Nucleus accumbens (tissue), 56 donors: ENCODE data around the gene SPDL1.
A peak's percentile ranks its signal among the peaks of the same experiment; 100 is the strongest.

ENCODE experiments used
- DNase-seq, 56 donors: peaks; one replicate each; lab custom pipeline; 2025; lab: John Stamatoyannopoulos, UW

The SPDL1 gene

DNA sequence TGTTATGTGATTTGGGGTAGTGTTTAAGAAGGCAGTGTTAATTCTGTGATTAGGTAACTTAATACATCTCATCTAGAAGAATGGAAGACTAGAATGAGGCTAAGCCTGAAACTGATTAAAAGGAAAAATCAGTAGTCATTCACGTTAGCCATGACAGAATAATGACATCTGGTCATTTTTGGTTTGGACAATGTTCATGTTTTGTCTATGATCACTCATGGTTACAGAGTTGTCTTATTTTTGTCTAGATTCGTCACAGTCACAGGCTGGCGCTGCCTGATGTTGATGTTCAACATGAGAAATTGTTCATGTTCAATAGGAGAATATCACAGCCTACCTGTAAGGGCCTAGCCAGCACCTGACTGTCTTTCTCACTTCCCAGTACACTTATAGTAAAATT, 44.0 kb downstream of the SPDL1 start:
- no peak for DNase-seq

DNA sequence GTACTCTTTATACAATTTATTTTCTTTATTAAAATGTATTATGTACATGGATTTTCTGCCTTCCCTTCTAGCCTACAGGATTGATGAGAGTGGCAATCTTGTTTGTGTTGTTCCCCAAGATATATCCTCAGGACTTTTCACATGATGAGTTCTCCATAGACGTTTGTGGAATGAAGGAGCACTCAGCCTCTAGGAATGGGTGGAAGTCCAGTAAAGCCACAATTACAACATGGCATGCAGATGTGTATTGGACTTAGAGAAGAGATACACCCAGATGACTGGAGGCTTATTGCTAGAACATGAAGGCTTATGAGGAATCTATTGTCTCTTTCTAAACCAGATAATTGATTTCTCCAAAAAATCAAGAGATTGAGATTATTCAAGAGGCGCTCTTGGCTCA, 45.3 kb downstream of the SPDL1 start:
- no peak for DNase-seq

DNA sequence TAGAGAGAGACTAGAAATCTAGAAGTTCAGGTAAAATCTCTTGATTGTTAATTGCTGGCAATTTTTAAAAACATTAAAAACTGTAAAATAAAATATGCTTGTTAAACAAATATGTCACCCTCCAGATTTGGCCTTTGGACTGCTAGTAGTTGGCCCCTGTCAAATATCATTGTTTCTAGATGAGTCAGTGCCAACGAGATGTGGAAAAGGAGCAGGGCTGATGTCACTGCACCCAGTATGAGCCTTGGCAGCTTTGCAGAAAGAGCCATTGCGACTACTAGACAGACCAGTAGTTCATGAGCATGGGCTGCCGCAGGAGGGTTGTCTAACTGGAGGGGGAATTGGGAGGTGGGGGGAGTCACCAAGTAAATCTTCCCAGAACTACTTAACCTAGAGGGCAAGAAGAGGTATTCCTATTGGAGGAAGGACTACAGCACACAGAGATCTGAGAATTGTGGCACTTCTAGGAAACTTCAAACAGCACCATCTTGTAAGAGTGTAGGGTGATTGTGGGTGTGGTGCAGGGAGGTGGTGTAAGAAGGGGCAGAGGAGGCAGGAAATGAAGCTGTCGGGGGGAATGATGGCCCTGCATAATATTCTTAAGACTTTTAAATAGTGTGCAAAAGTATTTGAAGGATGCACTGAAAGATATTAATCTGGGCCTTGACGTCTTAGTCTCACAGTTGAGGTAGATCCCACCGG, 46.4 kb downstream of the SPDL1 start:
- DNase-seq, result no peak

DNA sequence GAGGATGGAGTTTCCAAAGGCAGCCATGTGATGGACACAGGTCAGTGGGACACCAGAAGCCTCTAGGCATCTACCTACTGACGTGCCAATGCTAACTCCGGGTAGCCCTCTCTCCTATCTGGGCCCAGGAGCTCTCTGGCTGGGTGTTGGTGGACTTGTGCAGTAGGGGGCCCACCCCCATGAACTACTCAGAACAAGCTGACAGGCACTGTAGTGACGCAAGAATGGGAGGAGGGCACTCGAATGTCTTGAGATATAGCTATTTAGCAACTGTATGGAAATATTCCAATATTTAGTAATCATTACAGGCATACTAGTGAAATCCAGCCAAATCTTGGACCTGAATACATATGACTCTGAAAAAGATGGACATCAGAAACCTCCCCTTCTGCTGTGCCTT, 47.8 kb downstream of the SPDL1 start:
- DNase-seq, result no peak

DNA sequence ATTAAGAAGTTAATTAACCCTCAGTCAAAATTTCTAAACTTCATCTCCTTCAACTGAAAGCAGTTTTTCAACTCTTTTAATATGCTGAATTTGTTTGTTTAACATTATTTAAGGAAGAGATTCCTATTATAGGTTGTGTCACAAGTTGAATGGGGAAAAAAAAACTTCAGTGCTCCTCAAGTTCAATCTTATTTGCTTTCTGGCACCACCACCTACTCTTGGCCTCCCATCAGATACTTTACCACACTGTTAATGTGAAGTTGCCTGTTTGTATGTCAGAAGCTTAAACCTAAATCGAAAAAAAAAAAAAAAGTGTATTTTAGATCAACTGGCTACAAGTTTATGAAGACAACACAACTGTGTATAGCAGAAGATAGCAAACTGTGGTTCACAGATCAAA, 49.4 kb downstream of the SPDL1 start:
- DNase-seq, result no peak

DNA sequence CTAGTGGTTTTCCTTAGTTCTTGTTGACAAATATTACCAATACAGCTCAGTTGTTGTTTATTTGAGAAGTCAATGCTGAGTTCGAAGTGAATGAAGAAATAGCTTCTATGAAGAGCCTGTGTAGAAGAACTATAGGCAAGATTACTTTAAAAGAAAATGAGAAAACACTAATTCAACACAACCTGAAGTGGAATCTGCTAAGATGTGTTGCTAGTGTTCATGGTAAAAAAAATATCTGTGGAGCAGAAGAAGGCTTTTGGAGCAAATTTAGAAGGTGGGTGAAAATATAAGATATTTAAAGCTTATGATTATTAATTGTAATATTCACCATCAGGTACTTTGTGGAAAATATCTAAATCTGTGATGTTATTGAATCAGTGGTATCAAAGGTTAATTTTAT, 51.0 kb downstream of the SPDL1 start:
- no peak for DNase-seq

DNA sequence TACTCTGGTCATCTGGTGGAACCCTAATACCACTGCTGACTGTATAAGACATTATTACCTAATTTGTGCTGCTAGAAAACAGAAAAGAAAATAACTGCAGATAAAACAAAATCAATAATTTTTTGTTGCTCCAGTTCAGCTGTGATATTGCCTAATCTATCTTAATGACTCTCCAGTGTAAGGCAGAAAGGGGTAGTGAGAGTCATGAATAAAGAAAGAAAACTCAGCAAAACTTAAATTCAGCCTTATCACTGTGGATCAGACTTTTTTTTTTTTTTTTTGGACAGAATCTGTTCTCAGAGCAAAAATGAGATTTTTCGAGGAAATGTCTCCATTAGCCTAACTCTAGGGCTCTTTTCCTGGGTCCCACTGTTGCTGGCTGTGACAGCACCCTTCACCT, 52.4 kb downstream of the SPDL1 start:
- DNase-seq, result no peak

DNA sequence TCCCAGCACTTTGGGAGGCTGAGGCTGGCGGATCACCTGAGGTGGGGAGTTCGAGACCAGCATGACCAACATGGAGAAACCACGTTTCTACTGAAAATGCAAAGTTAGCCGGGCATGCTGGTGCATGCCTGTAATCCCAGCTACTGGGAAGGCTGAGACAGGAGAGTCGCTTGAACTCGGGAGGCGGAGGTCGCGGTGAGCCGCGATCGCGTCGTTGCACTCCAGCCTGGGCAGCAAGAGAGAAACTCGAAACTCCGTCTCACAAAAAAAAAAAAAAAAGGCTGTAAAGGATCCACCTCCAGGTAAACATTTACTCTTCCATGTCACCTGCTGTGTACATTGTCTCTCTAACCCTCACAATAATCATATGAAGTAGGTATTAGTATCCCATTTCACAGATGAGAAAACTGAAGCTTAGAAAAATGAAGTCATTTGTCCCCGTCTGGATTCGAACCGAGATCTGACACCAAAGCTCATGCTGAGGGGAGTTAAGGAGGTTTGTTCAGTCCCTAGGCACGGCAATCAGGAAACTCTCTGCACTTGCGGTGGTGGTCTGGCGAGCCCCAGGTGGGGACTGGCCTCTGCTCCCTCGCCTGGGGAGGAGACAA, 53.0 kb downstream of the SPDL1 start:
- no peak for DNase-seq

DNA sequence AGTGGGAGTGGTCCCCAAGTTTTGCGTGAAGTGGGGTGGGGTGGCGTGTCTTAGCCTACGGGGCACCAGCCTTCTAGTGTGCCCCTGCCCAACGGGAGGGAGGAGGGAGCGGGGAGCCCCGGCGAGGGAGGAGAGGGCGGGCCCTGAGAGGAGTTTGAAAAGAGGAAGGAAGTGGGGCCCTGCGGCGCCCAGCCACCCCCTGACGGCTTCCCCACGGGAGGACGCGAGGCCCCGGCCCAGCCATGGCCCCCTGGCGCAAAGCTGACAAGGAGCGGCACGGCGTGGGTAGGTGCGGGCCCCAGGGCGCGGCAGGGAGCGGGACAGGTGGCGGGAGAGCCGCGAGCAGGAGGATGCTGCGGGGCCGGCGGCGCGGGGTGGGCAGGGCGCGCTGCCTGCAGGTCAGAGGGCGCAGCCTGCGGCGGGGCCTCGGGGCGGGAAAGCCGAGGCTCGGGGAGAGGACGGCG, 53.5 kb downstream of the SPDL1 start, which contains the start of gene DOCK2:
Gene DOCK2 (plus strand): TSS at position 191 of the 464 bp plus-strand sequence. CDS start 52 bp downstream, at position 243.
- DNase-seq, result peak in 4 of 56 donors; percentile 8 to 29 (median 17)

DNA sequence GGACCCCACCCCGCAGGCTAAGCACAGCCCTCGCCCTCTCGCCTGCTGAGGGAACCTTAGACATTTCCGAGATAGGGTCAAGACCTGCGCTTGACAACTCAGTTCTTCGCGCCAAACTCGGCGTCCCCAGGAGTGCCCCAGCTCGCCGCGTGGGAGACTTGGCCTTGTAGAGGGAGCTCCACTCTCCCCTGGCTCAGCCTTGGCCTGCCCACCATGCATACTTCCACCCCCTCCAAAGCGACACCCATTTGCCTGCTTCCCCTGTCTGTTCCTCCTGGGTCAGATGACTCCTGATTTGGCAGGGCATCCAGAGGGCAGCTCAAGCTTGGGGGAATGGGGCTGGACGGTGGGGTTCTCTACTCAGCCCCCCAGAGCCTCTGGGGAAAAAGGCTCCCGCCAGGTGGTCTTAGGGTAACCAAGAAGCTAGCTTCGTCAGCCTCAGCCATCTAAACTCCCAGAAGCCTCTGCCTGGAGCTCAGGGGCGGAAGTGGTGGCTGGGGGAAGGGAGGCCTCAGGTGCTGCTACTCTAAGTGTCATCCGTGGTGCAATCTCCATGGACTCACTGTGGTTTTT, 54.1 kb downstream of the SPDL1 start:
- peak in 1 of 56 donors; percentile 8 for DNase-seq

DNA sequence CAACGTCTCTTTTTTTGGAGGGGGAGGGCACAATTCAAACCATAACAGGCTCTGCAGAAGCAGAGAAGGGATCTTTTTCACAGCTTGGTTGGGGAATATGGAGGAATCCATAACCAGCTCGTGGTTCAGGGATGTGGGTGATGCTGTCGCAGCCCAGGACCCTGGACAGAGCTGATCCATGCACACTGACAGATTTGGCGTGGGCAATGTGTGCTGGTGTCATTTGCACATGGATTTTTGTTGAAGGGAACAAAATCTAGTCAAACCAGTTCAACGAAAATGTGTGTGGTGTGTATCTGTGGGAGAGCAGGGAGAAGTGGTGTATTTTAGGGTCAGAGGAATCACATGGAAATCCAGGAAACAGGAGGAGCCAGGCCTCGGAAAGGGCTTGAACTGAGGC, 57.7 kb downstream of the SPDL1 start:
- no peak for DNase-seq

DNA sequence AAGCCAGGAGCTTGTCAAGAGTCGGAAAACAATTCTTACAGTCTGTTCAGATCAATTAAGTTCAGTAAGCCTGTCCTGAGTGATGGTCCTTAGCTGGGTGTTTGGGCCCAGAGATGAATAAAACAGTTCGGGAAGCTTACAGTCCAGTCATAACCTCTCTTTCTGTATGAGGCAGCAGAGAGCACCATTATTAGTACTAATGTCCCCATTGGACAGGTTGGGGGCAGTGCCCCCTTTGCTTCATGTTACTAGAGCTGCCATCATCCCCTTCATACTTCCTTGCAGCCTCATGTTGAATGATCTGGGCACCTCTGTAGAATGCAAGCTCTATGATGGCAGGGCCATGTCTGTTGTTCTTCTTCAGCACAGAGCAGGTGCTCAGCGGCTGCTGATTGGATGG, 63.3 kb downstream of the SPDL1 start:
- DNase-seq, result no peak

DNA sequence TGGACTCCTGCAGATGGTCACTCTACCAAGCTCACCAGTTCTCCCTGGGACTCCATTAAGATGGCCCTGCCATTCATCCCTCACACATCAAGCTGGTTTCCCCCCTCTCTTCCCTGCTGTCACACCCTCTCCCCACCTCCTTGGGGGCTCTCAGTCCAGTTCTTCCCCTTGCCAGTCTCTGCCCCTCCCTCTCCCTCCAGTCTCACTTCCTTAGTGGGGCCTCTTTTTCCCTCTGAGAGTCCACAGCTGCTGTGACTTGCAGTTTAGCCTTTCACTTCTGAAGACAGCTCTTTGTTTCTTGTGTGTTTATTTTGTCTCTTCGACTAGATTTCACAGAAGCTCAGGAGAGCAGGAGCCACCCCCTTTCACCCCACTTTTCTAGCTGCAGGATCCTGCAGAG, 64.0 kb downstream of the SPDL1 start:
- peak in 3 of 56 donors; percentile 4 to 16 (median 10) for DNase-seq

DNA sequence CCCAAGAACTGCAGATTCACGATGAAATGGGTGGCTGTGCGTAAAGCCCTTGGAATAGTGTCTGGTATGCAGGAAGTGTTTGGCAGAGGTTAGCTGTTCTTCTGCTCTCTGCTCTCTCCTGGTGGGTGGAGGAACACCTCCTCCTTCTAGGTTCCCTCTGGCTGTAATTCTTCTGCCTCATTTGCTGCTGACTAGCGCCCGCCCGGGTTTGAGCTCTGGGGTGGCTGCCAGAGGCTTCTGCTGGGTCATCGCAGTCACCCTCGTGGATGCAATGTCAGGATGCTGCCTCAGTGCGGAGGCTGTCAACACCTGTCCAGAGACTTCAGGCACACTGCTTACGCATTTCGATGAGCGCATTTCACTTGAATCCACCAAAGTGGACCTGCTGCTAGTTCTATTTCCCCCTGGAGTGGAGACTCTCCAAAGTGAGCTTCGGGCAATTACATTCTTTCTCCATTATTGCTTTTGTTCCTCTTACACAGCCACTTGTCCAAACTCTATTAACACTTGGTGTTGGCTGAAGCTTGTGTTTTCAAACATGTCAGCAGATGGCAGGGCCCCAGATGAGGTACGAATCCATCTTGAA, 65.2 kb downstream of the SPDL1 start:
- no peak for DNase-seq

DNA sequence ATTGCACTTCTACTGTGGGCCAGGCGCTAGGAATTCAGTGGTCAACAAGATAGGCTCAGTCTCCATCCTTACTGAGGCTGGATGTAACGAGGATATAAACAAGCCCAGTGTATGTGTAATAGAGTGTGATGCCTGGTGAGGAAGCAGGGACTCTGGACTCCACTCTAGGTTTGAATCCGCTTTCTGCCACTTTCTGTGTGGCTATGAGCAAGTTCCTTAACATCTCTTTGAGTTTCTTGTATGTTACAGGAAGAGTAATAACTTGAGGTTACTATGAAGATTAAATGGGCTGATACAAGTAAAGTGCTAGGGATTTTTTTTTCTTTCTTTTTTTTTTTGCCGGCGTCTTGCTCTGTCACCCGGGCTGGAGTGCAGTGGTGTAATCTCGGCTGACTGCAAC, 65.9 kb downstream of the SPDL1 start:
- DNase-seq, result no peak

DNA sequence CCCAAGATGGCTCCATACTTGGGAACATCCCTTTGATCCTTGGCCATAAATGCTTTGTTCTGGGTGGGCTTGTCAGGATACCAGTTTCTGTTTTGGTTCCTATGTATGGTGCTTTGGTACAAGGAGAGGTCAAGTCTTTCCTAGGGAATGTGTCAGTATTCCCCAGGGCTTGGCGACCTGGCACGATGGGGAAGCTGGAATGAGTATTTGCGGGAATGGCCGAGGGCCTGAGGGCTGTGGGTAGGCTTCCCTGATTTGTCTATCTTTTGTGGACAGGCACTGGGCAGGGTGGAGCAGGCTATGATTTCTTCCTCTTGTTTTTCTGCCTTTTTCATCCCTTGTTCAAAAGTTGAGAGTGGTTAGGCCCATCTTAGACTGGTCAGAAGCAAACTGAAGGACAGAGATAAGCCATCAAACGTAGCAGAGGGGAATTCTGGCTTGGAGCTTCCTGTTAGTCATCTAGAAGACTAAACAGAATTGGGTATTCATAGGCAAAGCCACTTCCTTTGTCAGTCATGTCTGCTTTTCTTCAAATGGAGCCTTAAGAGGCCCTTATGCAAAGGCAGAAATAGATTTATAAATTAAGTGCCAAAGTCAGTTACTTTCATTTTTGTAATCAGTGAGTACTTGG, 67.2 kb downstream of the SPDL1 start:
- DNase-seq, result no peak

DNA sequence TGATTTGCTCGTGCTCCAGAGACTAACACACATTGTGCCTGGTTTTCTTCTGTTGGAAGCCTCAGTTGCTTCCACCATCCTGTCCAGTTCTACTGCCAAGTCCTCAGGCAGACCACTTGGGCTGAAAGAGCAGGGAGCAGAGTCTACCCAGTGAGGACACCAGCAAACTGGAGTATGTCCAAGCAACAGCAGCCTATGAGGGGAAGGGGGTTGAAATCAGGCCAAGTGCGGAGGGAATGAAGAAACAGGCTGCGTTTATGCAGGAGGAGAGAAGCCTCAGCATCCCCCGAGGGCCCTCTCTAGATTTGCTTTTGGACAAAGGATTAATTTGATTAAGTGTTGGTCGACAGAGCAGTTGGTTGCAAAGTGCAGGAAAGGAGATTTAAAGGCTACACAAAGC, 68.0 kb downstream of the SPDL1 start:
- no peak for DNase-seq

DNA sequence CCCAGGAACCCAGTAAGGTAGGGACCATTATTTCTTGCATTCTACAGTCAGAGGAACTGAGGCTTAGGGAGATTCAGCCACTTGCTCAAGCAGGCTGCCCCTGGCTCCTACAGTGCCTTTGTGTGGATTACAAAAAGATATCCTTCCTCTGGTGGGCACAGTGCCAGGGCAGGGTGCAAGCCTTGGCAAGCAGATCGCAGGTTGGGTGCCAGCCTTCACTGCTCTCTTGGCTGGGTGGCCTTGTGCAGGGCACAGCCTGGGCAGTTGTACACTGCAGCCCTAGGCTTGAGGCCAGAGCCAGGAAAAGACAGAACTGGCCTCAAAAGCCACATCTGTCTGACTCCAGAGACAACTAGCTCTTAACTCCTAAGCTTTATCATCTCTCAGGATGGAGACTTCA, 68.5 kb downstream of the SPDL1 start:
- DNase-seq, result peak in 4 of 56 donors; percentile 12 to 37 (median 28)

DNA sequence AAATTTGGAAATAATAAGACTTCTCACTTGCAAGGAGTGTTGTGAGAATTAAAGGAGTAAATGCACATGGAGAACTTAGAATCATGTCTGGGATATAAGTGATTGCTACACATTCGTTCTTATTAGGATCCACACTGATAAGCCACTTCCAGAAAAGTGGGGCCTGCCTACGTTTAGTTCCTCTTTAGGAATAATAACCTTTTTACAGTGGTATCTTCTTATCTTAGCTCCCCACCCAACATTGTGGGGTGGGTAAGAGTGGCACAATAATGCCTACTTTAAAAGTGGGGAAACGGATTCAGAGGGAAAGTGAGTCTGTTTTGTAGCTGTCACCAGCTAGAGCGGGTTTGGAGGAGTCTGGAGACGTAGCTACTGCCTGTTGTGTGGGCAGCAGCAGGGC, 69.5 kb downstream of the SPDL1 start:
- DNase-seq, result no peak
